Measurements from ENCODE around the gene PEX1. TPM values are rescaled to one million over a fixed set of nuclear protein-coding genes. Genes with fewer than 3 reads are reported as not detected.
"Not testable (repeated sequence)": the region's sequence is repeated elsewhere in the genome, so short reads cannot be mapped to it uniquely, and the experiment has no call there.

Gene PEX1
- total RNA-seq, 8 experiments from 2014 or later: 19.2 to 51.9 (median 25.9) TPM

DNA sequence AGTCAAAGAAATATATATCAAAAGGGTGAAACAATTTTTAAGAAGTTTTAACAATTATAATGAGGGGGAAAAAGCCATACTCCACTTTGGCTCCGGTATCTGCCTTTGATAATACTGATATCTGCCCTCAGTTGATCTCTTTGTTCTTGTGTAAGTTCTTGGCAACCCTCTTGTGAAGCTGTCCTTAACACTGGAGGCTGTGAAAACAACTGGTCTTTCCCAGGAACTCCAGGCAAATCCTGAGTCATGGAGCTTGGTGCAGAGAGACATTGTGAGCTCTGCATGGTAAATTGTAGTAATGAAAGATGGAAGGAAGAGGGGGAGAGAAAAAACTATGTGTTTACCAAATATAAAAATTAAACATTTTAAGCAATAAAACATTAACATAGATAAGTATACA, 38.7 kb downstream of the PEX1 start:
- in situ Hi-C loops (cut with MboI; ENCODE audit: low pct_unique_long_range_greater_than_20kb in 2 of 9, low sequenced_read_pairs in 9 of 9, unreplicated experiment in 9 of 9): no loop called here
- no peak for ATAC-seq (replicated peaks in 6 of 8)
- no peaks in the 10 kb centered on the region for H3K4me1 ChIP-seq (replicated peaks in 1 of 2)
- H3K4me3 ChIP-seq: no peak overlapping the region
- H3K27ac ChIP-seq: no peak overlapping the region
- WGBS, 10 experiments: 50 to 100% (median 100%) methylated on average over 1 of the region's 1 CpG

- ATAC-seq (replicated peaks in 6 of 8): peak in 3 of 8 experiments; percentile 59 to 96 (median 61)
- H3K4me1 ChIP-seq (replicated peaks in 1 of 2): no peaks in the 10 kb centered on the region
- H3K4me3 ChIP-seq: no peak overlapping the region
- in situ Hi-C loops (cut with MboI; ENCODE audit: low pct_unique_long_range_greater_than_20kb in 2 of 9, low sequenced_read_pairs in 9 of 9, unreplicated experiment in 9 of 9): no loop called here
- no peak overlapping the region for H3K27ac ChIP-seq
Observed at GRCh38 chr7:92487804-92488203, 40.5 kb downstream of the PEX1 start.

DNA sequence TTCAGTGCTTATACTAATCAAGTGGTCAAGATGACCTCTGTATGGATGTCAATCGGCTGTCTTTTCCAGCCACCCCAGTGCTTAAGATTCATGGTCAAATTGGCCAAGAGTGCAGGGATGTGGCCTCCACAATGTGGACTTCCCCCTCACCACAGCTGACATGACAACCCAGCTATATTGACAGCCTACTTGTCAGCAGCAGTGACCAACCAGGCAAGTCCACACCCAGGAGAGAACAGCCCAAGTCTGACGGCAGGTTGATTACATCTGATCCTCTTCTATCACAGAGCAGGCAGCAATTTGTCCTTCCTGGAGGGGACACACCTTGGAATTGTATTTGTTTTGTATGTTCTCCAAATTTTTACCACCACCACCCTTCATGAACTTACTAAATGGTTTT, 42.3 kb downstream of the PEX1 start:
- ATAC-seq (replicated peaks in 6 of 8): peak in 2 of 8 experiments; percentile 63 to 78
- in situ Hi-C loops (cut with MboI; ENCODE audit: low pct_unique_long_range_greater_than_20kb in 2 of 9, low sequenced_read_pairs in 9 of 9, unreplicated experiment in 9 of 9): no loop called here
- no peaks in the 10 kb centered on the region for H3K4me1 ChIP-seq (replicated peaks in 1 of 2)
- H3K27ac ChIP-seq: no peak overlapping the region
- H3K4me3 ChIP-seq: no peak overlapping the region
- WGBS, 10 experiments: 58 to 100% (median 80%) methylated on average over 1 to 2 of the region's 2 CpGs; no CpG with 5 or more reads in 3 of the 10 experiments

DNA sequence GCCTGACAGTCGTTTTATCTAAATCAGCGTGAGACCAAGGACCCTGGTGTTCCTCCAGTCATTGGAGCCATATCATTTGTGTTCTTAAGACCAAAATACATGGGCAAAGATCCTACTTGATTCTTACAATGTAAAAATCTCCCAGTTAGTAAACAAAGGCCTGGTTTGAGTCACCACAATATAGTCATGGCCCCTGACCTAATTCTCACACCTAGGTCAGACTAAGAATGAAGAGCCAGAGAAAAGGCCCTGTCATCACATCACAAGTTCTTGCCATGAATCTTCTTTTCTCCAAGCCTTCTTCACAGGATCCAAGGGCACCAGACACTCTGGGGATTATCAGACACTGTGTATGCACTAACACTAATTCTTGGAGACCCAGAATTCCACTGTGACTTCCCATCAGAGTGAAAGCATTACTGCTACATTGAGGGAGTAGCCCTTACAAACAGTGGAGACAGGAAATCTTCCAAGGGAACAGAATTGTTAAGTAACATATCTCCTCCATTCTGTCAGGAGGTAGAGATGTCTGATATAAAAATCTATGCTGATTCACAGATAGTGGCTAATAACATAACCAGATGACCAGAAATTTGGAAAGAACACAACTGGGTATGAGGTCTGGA, 42.9 kb downstream of the PEX1 start:
- no peak overlapping the region for H3K4me3 ChIP-seq
- no peaks in the 10 kb centered on the region for H3K4me1 ChIP-seq (replicated peaks in 1 of 2)
- 60 to 100% (median 100%) methylated on average over 1 to 2 of the region's 2 CpGs; no CpG with 5 or more reads in 6 of the 10 experiments for WGBS, 10 experiments
- no peak overlapping the region for H3K27ac ChIP-seq
- peak in 2 of 8 experiments; percentile 75 to 80 for ATAC-seq (replicated peaks in 6 of 8)
- in situ Hi-C loops (cut with MboI; ENCODE audit: low pct_unique_long_range_greater_than_20kb in 2 of 9, low sequenced_read_pairs in 9 of 9, unreplicated experiment in 9 of 9): no loop called here

- WGBS, 10 experiments: 87 to 100% (median 93%) methylated on average over 1 to 6 of the region's 6 CpGs; no CpG with 5 or more reads in 4 of the 10 experiments
- H3K4me1 ChIP-seq (replicated peaks in 1 of 2); H3K4me3 ChIP-seq; ATAC-seq (replicated peaks in 6 of 8); in situ Hi-C loops (cut with MboI; ENCODE audit: low pct_unique_long_range_greater_than_20kb in 2 of 9, low sequenced_read_pairs in 9 of 9, unreplicated experiment in 9 of 9); H3K27ac ChIP-seq: not testable (repeated sequence)
Observed at GRCh38 chr7:92484226-92484625, 44.1 kb downstream of the PEX1 start.

- H3K4me1 ChIP-seq (replicated peaks in 1 of 2); ATAC-seq (replicated peaks in 6 of 8); H3K4me3 ChIP-seq; in situ Hi-C loops (cut with MboI; ENCODE audit: low pct_unique_long_range_greater_than_20kb in 2 of 9, low sequenced_read_pairs in 9 of 9, unreplicated experiment in 9 of 9); H3K27ac ChIP-seq: not testable (repeated sequence)
- WGBS, 10 experiments: 79 to 100% (median 92%) methylated on average over 1 to 5 of the region's 6 CpGs; no CpG with 5 or more reads in 2 of the 10 experiments
Observed at GRCh38 chr7:92483624-92484023, 44.7 kb downstream of the PEX1 start.

- in situ Hi-C loops (cut with MboI; ENCODE audit: low pct_unique_long_range_greater_than_20kb in 2 of 9, low sequenced_read_pairs in 9 of 9, unreplicated experiment in 9 of 9); H3K4me3 ChIP-seq; H3K4me1 ChIP-seq (replicated peaks in 1 of 2); ATAC-seq (replicated peaks in 6 of 8); H3K27ac ChIP-seq: not testable (repeated sequence)
- WGBS, 10 experiments: 80 to 86% (median 83%) methylated on average over 1 of the region's 4 CpGs; no CpG with 5 or more reads in 7 of the 10 experiments
Observed at GRCh38 chr7:92479146-92479545, 49.2 kb downstream of the PEX1 start.

GRCh38 chr7:92478711-92479110, 49.6 kb downstream of the PEX1 start:
- 67 to 100% (median 96%) methylated on average over 1 to 4 of the region's 4 CpGs; no CpG with 5 or more reads in 6 of the 10 experiments for WGBS, 10 experiments
- peak in 1 of 8 experiments; percentile 63 for ATAC-seq (replicated peaks in 6 of 8)
- H3K4me3 ChIP-seq: no peak overlapping the region
- in situ Hi-C loops (cut with MboI; ENCODE audit: low pct_unique_long_range_greater_than_20kb in 2 of 9, low sequenced_read_pairs in 9 of 9, unreplicated experiment in 9 of 9): no loop called here
- H3K27ac ChIP-seq: no peak overlapping the region
- no peaks in the 10 kb centered on the region for H3K4me1 ChIP-seq (replicated peaks in 1 of 2)

DNA sequence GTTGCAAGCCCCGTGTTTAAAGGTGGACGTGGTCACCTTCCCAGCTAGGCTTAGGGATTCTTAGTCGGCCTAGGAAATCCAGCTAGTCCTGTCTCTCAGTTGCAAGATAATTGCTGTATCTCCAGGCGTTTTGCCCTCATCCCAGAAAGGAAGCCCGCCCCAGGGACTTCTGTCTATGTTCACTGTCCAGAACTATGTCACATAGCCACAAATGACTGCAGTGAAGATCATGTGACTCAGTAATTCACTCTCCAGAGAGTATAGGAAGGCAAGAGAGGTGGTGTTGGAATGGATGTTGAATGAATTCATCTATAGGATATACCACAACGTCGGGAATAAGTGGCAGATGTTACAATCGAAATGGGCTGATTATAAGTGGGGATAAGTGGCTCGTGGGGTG, 50.2 kb downstream of the PEX1 start:
- H3K4me1 ChIP-seq (replicated peaks in 1 of 2): no peaks in the 10 kb centered on the region
- no peak for ATAC-seq (replicated peaks in 6 of 8)
- H3K27ac ChIP-seq: no peak overlapping the region
- in situ Hi-C loops (cut with MboI; ENCODE audit: low pct_unique_long_range_greater_than_20kb in 2 of 9, low sequenced_read_pairs in 9 of 9, unreplicated experiment in 9 of 9): no loop called here
- 0 to 90% (median 72%) methylated on average over 1 to 6 of the region's 9 CpGs; no CpG with 5 or more reads in 1 of the 10 experiments for WGBS, 10 experiments
- no peak overlapping the region for H3K4me3 ChIP-seq

DNA sequence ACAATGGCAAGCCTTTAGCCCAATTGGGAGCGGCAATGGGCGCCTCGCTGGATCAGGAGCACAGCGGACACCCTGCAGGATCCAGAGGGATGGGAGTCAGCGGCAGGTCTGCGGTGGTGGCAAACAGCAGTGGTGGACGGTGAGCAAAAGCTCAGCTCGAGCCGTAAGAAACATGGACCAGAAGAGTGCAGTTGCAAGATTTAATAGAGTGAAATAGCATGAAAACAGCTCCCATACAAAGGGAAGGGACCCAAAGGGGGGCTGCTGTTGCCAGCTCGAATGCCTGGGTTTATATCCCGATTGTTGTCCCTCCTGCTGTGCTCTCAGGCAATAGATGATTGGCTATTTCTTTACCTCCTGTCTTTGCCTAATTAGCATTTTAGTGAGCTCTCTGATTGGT, 50.6 kb downstream of the PEX1 start, which contains the start of gene ERVW-1:
Gene ERVW-1 (minus strand): TSS at position 266 of the 400 bp plus-strand sequence. CDS start 7,565 bp downstream, outside the sequence.
- in situ Hi-C loops (cut with MboI; ENCODE audit: low pct_unique_long_range_greater_than_20kb in 2 of 9, low sequenced_read_pairs in 9 of 9, unreplicated experiment in 9 of 9); H3K4me1 ChIP-seq (replicated peaks in 1 of 2): not testable (repeated sequence)

GRCh38 chr7:92475851-92476590, 52.3 kb downstream of the PEX1 start:
- H3K4me3 ChIP-seq; H3K27ac ChIP-seq; in situ Hi-C loops (cut with MboI; ENCODE audit: low pct_unique_long_range_greater_than_20kb in 2 of 9, low sequenced_read_pairs in 9 of 9, unreplicated experiment in 9 of 9); ATAC-seq (replicated peaks in 6 of 8); H3K4me1 ChIP-seq (replicated peaks in 1 of 2): not testable (repeated sequence)
- 0 to 97% (median 90%) methylated on average over 2 to 7 of the region's 11 CpGs for WGBS, 10 experiments

More for the DNA sequence above, 50.6 kb downstream of the PEX1 start, which contains the start of gene ERVW-1:
- H3K4me3 ChIP-seq; H3K27ac ChIP-seq; ATAC-seq (replicated peaks in 6 of 8): not testable (repeated sequence)
- 80 to 100% (median 94%) methylated on average over 1 to 9 of the region's 11 CpGs; no CpG with 5 or more reads in 3 of the 10 experiments for WGBS, 10 experiments

GRCh38 chr7:92475261-92475770, 53.0 kb downstream of the PEX1 start:
- WGBS, 10 experiments: 38 to 100% (median 87%) methylated on average over 1 to 9 of the region's 12 CpGs; no CpG with 5 or more reads in 2 of the 10 experiments
- H3K4me3 ChIP-seq; ATAC-seq (replicated peaks in 6 of 8); H3K27ac ChIP-seq; H3K4me1 ChIP-seq (replicated peaks in 1 of 2); in situ Hi-C loops (cut with MboI; ENCODE audit: low pct_unique_long_range_greater_than_20kb in 2 of 9, low sequenced_read_pairs in 9 of 9, unreplicated experiment in 9 of 9): not testable (repeated sequence)

DNA sequence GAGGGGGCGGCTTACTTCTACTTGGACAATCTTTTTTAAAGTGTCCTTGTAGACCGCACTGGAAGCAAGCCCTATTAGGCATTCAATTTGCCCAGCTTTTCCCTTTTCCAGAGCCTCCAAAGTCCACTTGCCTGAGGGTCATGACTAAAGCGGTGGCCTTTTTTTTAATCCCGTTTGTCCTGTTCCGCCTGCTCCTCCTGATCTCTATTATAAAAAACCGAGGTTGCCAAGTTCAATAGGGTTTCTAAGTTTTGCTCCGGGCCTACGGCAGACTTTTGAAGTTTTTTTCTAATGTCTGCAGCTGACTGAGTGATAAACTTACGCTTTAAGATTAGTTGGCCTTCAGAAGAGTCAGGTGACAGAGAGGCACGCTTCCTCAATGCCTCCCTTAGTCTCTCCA, 54.3 kb downstream of the PEX1 start:
- in situ Hi-C loops (cut with MboI; ENCODE audit: low pct_unique_long_range_greater_than_20kb in 2 of 9, low sequenced_read_pairs in 9 of 9, unreplicated experiment in 9 of 9); H3K4me3 ChIP-seq; H3K4me1 ChIP-seq (replicated peaks in 1 of 2); ATAC-seq (replicated peaks in 6 of 8); H3K27ac ChIP-seq: not testable (repeated sequence)
- WGBS, 10 experiments: 77 to 100% (median 100%) methylated on average over 1 to 6 of the region's 10 CpGs; no CpG with 5 or more reads in 4 of the 10 experiments

Measured in motor neuron (in vitro differentiated cells).